HG03432 (cell line): Measurements from ENCODE around the gene MYDGF.
"Not testable (repeated sequence)": the region's sequence is repeated elsewhere in the genome, so short reads cannot be mapped to it uniquely, and the experiment has no call there.

Source experiments
- ATAC-seq: cut with Tn5 transposase; IDR thresholded peaks from one replicate; pipeline ENCODE4 v1.9.1; 2021; ENCODE audit warnings: mild to moderate bottlenecking, moderate library complexity; ENCODE audit not compliant: unreplicated experiment

MYDGF gene

DNA sequence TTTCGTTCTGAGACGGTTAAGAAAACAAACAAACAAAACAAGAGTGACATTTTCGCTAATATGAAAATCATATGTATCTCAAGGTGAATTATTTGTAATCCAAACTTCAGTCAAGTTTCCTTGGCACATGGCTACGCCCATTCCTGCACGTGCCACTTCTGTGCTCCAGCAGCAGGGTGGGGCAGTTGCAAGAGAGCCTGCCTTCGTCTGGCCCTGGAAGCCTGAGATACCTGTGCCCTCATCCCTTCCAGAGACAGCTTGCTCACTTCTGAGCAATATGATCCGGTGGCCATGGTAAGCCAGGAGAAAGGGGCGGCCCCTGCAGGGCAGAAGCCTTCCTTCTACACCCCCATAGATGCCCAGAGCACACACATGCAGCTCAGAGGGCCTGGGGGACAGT, 31.4 kb upstream of the MYDGF start:
- no peak for ATAC-seq

DNA sequence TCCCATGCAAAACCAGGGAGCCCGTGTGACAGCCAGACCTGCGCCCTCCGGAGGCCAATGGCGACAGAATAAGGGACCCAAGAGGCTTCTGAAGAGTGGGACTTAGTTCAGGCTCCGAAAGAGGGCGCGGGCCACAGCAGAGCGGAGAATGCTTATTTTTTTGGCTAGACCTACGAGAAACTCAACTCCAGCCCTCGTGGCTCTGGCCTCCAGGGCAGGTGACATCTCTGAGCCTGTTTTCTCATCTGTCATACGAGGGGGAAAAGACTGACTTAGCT, 30.5 kb upstream of the MYDGF start:
- no peak for ATAC-seq

DNA sequence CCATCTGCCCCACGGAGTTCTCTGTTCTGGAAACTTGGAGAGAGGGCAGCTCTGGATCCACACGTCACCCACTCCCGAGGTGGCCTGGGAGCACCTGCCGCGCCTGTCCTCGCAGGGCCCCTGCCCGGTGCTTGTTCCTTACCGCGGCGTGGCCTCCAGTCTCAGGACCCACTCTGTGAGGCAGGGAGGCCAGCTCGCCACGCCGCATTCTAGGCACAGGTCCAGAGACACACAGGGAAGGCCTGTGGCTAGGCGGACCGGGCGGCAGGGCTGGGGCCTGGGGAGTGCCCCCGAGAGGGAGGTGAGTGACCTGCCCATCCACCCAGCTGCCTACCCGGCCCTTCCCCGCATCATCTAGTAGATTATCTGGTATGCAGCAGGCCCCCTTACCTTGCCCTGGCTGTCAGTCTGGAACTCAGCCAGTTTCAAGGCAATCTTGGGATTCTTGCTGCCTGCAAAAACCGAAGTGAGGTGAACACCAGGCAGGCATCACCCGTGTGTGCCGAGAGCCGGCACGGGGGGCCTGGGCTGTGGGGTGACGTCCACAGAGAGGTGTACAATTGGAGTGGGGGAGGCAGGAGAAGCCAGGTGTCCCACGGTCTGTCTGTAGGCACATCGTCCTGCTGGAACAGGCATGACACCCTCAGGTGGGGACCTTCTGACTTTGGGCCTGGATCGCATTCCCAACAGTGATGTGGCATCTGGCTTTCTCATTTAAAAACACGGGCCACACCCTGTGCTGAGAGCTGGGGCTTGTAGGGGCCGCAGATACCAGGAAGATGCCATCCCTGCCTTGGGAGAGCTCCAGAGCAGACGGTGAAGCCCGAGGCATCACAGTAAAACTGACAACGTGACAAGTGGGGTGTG, 29.9 kb upstream of the MYDGF start:
- ATAC-seq, result no peak

DNA sequence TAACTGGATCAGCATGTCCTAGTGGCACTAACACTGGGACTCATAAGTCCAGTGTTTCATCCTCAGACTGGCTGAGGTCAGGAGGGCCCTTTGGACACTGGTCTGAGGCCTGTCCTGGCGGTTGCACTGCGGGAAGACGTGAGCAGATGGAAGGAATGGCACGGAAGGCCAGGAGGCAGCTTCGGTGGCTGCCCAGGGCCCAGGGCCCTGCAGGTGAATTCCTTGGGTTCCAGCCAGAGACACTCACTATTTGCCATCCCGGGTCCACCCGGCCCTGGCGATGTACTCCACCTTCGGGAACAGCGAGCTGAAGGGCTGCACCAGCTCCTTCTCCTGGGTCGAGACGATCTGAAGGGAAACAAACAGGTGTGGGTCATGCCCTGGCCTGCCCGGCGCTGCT, 27.2 kb upstream of the MYDGF start:
- ATAC-seq, result no peak

DNA sequence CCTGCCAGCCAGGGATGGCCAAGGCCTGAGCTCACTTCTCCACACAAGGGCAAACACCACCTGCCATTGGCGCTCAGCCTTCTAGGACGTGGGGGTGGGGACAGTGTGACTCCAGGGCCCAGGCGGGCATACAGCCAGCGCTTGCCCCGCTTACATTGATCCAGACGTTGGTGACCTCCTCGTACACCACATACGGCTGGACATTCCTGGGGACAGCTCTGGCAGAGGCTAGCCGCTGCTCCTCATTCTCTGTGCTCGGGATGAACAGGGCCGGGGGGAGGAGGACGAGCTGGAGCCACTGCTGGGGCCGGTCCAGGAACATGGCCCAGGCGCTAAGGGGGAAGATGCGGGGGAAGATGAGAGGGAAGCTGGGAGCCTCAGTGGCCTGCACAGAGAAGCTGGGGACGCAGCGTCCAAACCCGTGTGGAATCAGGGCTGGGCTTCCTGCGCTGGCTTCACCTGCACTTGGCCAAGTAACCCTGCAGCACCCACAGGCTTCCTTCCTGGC, 25.1 kb upstream of the MYDGF start:
- ATAC-seq, result no peak

DNA sequence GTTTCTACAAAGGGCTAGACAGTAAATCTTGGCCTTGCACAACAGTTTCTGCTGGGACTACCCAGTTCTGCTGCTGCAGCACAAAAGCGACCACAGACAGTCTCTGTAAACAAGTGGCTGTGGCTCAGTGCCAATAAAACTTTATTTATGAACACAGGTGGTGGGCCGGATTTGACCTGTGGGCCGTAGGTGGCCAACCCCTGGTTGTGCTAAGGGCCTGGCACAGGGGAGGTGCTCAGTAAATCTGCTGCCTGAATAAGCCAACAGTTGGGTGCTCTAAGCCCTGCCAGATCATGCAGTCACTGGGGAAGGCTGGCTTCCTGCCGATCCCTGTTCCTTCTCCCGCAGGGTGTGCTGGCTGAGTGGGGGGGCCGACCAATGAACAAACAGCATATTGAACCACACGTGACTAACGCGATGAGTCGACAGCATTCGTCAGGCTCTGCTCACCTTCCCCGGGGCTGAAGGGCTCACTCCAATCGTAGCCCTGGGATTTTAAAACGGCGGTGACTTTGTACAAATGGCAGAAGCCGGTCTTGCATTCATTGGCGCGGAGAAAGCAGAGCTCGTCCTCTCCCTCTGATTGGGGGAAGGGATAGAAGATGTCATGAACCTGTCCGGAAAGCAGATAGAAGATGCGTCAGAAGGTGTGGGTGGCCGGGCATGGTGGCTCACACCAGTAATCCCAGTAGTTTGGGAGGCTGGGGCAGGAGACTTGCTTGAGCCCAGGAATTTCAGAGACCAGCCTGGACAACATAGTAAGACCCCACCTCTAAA, 24.3 kb upstream of the MYDGF start:
- ATAC-seq, result no peak

DNA sequence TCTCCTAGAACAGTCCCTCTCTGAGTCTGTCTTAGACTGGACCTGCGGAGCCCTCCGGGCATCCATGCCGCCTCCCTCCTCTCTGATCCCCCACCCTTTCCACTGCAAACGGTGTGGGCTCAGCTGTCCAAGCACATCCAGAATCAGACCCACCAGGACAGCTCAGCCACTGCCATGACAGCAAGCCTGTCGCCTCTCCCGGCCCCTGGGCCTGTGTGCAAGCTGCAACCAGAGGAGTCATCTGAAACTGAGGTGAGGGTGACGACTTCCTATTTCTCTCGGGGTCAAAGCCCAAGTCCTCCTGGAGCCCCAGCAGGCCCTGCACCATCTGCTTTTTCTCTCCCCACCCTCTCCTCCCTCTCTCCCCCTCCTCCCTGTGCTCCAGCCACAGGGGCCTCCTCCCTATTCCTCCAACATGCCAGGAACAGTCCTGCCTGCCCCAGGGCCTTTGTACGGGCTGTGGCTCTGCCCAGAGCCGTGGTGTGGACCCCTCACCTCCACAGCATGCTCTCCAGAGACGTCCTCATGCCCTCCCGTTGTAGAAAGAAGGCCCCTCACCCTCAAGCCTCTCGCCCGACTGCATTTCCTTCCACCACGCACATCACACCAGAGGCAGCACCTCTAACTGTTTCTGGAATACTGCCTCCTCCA, 23.5 kb upstream of the MYDGF start:
- ATAC-seq, result no peak

DNA sequence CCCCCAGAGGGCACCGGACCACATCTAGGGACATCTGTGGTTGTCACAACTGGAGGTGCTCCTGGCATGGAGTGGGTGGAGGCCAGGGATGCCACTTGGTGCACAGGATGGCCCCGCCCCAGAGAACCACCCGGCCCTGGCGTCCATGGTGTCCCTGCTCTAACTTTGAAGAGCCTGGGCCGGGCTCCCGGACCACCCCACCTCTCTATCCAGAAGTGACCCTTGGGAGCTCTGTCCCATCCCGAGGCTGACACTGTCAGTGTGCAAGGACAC, 22.9 kb upstream of the MYDGF start:
- ATAC-seq, result no peak

DNA sequence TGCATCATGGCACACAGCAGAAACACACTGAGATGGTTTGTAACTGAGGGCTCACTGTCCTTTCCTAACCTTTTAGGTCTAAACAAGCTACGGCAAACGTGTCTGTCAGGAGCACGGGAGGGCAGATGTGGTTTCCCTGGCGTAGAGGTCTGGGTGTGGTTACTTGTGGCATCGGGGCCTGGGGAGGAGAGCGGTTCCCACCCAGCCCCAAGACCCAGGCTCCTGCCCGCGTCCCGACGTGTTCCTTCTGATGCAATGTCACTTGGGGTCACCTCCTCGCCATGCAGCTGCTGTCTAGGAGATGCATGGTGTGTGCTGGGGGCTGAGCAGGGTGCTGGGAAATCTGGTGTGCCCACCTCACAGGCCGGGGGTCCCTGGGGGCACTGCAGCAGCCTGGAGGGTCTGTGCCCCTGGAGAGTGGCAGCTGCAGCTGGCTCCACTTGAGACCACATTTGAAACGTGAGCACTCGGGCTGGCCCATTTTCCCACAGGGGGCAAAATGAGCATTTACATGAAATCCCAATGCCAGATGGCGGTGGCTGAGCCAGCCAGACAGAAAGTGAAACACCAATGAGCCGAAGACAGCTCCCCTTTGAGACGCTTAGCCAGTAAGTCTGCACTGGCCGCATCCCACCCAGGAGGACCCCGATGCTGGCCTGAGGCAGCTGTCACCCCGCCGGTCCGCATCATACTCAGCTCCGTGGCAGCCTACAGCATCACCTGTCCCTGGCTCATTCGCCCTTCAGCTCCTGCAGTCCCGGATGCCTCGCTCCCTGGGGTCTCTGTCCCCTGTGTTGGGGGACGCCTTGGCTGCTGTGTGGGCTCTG, 22.3 kb upstream of the MYDGF start:
- ATAC-seq, result no peak

DNA sequence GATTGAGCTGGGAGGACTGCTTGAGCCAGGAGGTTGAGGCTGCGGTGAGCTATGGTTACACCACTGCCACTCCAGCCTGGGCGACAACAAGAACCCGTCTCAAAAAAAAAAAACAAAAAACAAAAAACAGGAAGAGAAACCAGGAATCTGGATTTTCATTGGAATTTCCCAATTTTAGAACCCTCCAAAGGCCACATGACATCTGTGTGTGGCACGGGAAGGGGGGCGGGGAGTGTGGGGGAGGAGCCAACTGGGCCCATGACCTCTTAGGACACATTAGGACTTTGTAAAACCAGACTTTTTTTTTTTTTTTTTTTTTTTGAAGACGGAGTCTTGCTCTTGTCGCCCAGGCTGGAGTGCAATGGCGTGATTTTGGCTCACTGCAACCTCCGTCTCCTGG, 21.2 kb upstream of the MYDGF start:
- ATAC-seq, result no peak

DNA sequence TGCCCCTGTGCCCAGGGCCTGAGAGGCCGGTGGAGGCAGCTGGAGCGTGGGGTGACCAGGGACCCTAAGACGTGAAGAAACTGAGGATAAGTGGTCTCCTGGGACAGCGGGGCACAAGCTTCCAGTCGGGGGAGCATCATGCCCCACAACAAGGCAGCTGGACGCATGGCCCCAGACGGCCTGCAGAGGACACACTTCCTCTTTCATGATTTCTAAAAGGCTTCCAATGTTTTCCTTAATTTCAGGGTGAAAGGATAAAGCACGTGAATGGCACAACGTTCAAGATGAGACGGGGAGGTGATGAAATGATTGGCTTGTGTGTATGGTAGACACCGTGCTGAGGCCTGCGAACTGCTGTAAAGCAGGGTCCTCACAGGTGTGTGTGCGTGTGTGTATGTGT, 20.2 kb upstream of the MYDGF start:
- no peak for ATAC-seq

DNA sequence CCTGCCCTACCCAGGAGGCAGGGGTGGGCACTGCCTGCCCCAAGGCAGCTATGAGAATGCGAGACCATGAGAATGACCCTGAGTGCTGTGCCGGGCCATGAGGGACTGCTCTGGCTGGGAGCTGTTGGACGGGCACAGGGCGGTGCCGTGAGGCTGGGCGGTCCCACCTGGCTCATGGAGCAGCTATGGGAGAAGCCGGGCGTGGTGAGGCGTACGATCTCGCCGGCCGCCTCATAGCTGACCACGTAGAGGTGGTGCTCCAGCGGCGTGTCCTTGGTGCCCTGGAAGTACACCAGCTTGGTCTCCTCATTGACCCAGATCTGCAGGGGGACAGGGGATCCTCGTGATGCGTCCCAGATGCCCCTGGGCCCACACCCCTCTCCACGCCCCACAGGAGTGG, 19.3 kb upstream of the MYDGF start:
- ATAC-seq, result no peak

DNA sequence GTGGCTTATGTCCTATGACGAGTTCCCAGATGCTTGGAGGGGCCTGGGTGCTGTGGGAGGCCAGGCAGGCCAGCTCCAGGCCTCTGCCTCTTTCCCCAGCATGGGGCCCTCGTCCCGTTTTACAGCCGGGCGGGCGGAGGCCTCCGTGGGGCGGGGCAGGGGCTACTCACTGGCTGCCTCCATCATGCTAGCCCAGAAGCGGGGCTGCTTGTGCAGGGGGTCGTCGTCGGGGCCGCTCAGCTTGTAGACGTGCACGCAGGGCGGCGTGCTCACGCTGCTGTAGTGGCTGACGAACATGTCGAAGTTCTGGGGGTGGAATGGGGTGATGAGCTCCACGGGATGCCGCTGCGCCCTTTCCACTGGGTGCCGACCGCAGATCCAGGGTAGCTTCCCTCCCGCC, 18.4 kb upstream of the MYDGF start:
- ATAC-seq, result no peak

DNA sequence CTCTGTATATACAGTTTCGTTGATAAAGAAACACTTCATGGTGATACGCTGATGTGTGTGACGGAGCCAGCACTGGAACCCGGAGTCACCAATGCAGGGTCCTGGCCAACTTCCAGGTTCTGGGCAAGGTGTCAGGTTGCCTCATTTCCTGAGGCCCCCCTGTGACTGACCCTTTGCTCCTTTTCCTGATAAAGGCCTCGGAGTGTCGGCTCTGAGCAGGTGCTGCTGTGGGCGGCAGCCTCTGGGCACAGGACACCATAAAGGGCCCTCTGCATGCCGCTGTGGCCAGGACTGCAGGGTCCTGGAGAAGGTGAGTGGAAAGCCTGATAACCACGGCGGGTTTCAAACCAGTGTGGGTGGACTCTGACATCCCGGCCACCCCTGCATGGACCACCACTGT, 17.3 kb upstream of the MYDGF start:
- ATAC-seq, result no peak

DNA sequence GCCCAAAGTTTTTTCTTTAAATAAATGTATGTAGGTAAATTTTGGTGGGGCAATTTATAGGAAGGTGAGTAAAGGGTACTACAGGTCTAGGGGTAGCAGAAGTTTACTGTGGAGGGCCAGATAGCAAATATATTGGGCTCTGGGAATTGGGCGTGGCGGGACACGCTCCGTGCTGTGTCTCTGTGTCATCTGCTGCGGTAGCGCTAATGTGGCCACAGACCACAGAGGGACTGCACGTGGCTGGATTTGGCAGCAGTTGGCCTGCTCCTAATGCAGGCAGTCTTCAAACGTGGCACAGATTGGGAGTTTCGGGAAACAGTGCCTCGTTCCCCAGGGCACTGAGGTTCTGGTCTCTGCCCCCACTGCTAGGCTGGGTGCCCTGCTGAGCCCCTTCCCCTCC, 16.6 kb upstream of the MYDGF start:
- no peak for ATAC-seq

DNA sequence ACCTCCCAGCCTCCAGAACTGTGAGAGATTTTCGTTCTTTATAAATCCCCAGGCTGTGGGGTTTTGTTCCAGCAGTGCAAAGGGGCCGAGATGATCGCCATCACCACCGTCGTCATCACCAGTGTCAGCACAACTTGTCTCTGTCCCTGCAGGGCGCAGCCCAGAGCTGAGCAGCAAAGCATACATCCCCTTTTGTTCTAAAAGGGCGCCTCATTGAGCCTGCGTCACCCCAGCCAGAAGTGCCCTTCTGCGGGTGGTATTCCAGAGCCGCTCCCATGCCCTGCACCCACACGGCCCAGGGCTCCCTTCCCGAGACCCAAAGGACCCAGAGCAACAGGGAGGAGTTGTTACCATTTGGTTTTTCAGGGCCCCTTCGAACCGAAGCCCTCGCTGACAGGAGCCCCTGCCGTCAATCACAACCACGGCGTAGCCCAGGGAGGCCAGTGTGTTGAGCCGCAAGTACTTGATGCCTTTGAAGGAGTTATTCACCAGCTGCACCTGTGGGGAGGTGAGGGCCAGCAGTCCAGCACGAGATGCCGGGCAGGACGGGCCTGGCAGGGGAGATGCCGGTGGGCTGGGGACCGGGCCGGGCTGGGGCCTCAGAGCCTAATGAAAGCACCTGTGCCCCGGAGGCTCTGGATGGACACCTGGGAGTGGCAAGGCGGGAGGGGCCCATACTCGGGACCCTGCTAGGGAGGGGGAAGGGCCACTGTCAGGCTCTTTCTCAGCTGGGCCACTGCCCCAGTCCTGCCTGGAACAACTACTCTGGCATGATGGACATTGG, 14.4 kb upstream of the MYDGF start:
- ATAC-seq, result no peak

DNA sequence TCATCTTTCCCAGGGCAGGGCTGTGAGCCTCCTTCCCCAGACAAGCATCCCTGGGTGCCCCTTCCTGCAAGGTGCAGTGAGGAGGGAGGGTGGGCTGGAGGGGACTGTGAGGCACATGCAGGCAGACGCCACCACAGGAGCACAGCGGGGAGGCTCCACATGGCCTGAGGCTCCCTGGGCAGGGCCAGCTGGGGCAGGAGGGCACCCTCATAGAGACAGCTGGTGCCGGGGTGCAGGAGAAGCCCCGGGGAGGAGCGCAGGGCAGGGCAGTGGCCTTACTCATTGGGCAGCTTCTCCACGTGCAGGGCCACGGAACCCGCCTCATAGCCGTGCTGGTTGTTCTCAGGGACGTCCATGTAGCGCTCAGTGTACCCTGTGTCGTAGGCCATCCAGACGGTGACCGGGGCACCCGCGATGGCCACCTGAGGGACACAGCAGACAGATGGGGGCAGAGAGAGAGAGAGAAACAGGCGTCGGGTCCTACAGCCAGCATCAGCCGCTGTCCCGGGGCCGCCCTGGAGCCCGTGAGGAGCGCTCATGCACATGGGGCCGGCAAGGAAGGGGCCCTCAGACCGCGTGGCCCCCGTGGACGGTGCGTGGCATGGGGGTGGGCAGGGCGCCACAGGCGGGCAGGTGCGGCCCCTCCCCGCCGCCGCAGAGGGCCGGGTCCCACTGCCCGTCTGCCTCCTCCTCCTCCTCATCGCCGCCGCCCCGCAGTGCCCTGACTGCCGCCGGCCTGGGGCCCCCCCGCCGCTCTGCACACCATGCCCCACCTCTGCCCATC, 12.5 kb upstream of the MYDGF start:
- no peak for ATAC-seq

DNA sequence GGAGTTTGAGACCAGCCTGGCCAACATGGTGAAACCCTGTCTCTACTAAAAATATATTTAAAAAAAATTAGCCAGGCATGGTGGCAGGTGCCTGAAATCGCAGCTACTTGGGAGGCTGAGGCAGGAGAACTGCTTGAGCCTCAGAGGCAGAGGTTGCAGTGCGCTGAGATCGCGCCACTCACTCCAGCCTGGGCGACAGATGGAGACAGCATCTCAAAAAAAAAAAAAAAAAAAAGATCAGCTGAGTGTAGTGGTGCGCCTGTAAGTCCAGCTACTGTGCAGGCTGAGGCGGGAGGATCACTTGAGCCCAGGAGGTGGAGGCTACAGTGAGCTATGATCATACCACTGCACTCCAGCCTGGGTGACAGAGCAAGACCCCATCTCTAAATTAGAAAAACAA, 9.9 kb upstream of the MYDGF start:
- not testable (repeated sequence) for ATAC-seq

DNA sequence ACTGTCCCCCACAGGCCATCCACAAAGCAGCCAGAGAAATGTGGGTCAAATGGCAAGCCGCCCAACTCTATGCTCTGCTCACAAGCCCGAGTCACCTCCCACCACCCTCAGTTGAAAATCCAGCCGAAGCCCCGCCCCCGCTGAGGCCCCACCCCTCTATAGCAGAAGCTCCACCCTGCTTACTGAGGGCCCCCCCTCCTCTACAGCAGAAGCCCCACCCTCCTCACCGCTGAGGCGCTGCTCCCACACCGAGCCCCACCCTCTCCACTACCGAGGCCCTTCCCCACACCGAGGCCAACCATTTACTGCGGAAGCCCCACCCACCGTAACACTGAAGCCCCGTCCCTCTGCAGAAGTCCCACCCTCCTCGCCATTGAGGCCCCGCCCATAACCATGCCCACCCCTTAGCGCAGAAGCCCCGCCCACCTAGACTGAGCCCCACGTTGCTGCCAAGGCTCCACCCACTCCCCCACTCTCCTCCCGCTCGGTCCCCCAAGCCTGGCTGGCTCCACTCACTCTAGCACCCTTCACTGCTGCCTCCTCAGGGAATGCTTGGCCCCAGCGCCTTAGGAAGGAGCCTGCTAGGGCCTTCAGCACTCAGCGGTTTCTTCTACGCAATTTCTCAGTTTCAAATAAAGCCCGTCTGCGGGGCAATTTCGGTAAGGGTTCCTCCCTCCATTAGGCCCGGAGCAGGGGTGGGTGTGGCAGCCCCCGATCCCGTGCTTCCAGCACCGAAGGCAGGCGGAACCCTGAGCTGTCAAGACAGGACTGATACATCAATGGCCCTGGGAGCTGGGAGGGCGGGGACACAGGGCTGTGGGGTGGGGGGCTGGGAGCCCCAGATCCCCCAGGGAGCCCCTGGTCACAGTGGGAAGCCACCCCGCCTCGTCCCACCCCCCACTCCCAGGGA, 9.0 kb upstream of the MYDGF start:
- ATAC-seq, result no peak
